Calu3 (cell line): ENCODE data around the gene LAMTOR1. TPM values are rescaled to one million over a fixed set of nuclear protein-coding genes. Genes with fewer than 3 reads are reported as not detected.

Experiments
- BruUV-seq: library from RNA; stranded (reverse); fragments of 400-500 nt; replicated peaks from 2 replicates; lab custom pipeline; 2021; lab: Mats Ljungman, UMichigan
- CTCF ChIA-PET: fragments of 300-600 bp; sonication (Branson Sonifier 250); formaldehyde crosslinking; loops from one replicate; lab custom pipeline; 2022; ENCODE audit warnings: antibody characterized with exemption; lab: Charles Lee
- DNase-seq: peaks from one replicate; pipeline ENCODE4 v3.0.0; 2022
- H3K27ac Mint-ChIP-seq: one replicate; pipeline ENCODE4 v1.8.0; 2022; ENCODE audit warnings: mixed read lengths; ENCODE audit not compliant: unreplicated experiment
- H3K27me3 Mint-ChIP-seq: one replicate; pipeline ENCODE4 v1.8.0; 2022; ENCODE audit warnings: mixed read lengths; ENCODE audit not compliant: unreplicated experiment
- H3K36me3 Mint-ChIP-seq: one replicate; pipeline ENCODE4 v1.8.0; 2022; ENCODE audit warnings: mild to moderate bottlenecking, moderate library complexity, mixed read lengths; ENCODE audit not compliant: insufficient read depth, unreplicated experiment
- H3K4me1 Mint-ChIP-seq: one replicate; pipeline ENCODE4 v1.8.0; 2022; ENCODE audit warnings: mild to moderate bottlenecking, low read depth, mixed read lengths; ENCODE audit not compliant: unreplicated experiment
- H3K4me3 Mint-ChIP-seq: one replicate; pipeline ENCODE4 v1.8.0; 2022; ENCODE audit warnings: mild to moderate bottlenecking, low read depth, moderate library complexity, mixed read lengths; ENCODE audit not compliant: unreplicated experiment
- H3K9me3 Mint-ChIP-seq: one replicate; pipeline ENCODE4 v1.8.0; 2022; ENCODE audit warnings: low read depth, mixed read lengths; ENCODE audit not compliant: unreplicated experiment
- CTCF ChIP-seq: fragments of 200-600 bp; IDR thresholded peaks from one replicate; pipeline ENCODE4 v1.8.0; 2022; ENCODE audit warnings: antibody characterized with exemption; ENCODE audit not compliant: unreplicated experiment
- intact Hi-C: fragments of 100-400 bp; cut with micrococcal nuclease; formaldehyde crosslinking; loops from one replicate; pipeline ENCODE4 v1.10.0; 2022; ENCODE audit not compliant: unreplicated experiment
- total RNA-seq: library from RNA; stranded (reverse); gene quantifications from 2 replicates; pipeline ENCODE4 v1.2.3, GENCODE V29; 2022

LAMTOR1 gene
- total RNA-seq, 1 experiment from 2014 or later = 67.1 TPM

GRCh38 chr11:72116019-72116755 lies 13.1 kb upstream of the LAMTOR1 start:
- TF ChIP-seq CTCF = no peak
- Mint-ChIP-seq H3K27ac (no peak overlapping the region), H3K9me3 (no peaks in the 10 kb centered on the region), H3K27me3 (peaks cover 13% of the 10 kb centered on the region), H3K36me3 (peaks cover 23% of the 10 kb centered on the region), H3K4me3 (no peak overlapping the region), H3K4me1 (peaks cover 7% of the 10 kb centered on the region)
- BruUV-seq = no TSS peak
- intact Hi-C loops = no loop called here
- no peak for DNase-seq
- CTCF ChIA-PET = no interaction called here

- peaks cover 9% of the 10 kb centered on the region for H3K4me1 Mint-ChIP-seq
- no peak for TF ChIP-seq CTCF
- no peak overlapping the region for H3K4me3 Mint-ChIP-seq
- H3K27me3 Mint-ChIP-seq = peaks cover 13% of the 10 kb centered on the region
- H3K36me3 Mint-ChIP-seq = peaks cover 24% of the 10 kb centered on the region
- H3K27ac Mint-ChIP-seq = peak overlapping the region; percentile 100
- CTCF ChIA-PET = no interaction called here
- no peak for DNase-seq
- intact Hi-C loops = no loop called here
- no peaks in the 10 kb centered on the region for H3K9me3 Mint-ChIP-seq
- no TSS peak for BruUV-seq
Measured at GRCh38 chr11:72114570-72114969, 11.5 kb upstream of the LAMTOR1 start.

DNA sequence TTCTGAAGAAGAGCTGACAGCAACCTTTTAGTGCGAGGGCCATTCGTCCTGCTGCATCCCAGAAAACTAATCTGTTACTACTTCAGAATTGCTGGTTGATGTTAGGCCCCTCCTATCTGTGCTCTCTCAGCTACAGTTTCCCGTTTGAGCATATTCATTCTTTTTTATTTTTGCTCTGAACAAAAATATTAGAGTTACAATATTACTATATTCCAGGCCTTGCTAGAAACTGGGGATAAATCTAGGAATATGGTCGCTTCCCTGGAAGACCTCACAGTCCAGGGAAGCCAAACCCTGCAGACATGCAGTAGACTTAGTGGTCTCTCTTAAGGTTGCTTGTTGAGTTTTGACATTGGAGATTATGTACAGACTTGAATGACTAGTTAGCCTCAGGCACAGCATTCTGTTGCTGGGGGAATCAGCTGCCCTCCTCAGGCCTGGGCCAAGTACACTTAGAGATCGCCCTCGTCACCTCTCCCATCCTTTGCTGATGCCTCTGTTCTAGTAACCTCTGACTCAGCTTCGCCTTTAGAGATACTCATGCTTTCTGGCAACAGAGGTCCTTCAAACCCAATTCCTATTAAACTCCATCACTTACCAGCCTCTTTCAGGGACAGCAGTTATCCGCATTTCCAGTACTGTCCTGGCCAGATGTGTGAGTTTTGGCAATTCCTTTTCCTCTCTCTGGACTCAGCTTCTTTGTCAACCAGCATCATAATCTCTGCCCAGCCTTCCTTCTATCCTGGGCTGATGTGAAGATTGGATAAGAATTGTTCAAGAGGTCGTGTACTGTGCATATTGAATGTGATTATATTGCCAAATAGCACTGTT lies 10.1 kb upstream of the LAMTOR1 start:
- TSS peak; percentile 99 for BruUV-seq
- H3K27me3 Mint-ChIP-seq = peaks cover 13% of the 10 kb centered on the region
- H3K27ac Mint-ChIP-seq = peak overlapping the region; percentile 100
- H3K4me3 Mint-ChIP-seq = peak overlapping the region; percentile 95
- CTCF ChIA-PET = interaction anchor here (1.0 to 1.4 kb wide), 4 partner anchors 70 to 321 kb away, joined by 3 to 6 read pairs (median 4); partner anchors contain the start of gene CLPB
- peaks cover 9% of the 10 kb centered on the region for H3K4me1 Mint-ChIP-seq
- intact Hi-C loops = no loop called here
- no peak for DNase-seq
- no peak for TF ChIP-seq CTCF
- H3K36me3 Mint-ChIP-seq = peaks cover 24% of the 10 kb centered on the region
- H3K9me3 Mint-ChIP-seq = no peaks in the 10 kb centered on the region

DNA sequence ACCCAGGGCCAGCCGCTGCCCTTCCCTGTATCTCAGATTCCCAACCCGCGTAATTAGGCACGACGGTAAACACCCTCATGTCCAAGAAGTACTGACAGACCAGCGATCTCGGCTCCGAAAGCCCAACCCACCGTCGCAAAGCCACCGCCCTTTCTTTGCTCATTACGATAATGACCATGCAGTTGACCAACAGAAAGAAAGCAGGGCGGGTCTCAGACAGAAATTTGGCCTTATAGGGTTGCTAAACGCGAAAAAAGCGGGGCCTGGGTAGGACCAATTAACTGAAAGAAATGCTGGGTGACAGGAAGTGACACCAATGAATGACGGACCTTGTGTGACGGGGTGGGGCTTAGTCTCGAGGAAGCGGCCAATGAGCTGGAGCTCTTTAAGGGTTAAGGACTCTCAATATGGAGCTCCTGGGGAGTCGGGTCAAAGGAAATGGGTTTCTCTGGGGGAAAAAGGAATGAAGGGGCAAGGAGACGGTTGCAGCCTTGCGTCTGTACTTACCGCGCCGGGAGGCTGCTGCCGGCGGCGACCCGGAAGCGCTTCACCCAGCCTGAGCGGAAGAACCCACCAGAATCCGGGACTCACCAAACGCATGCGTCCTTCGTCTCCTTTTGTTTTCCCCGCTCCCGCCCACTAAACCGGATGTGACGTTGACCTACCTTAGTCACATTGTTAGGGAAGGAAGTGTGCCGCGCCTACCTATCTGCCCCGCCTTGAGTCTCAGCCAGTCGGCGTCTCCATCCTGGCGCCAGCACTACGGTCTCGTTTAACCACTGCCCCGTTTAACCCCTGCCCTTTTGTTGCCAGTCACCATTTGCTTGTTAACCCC lies 9.3 kb upstream of the LAMTOR1 start, which contains the start of gene ANAPC15:
TSS of gene ANAPC15 (minus strand) at position 553 of the 835 bp plus-strand sequence. CDS start 1,419 bp downstream, outside the sequence.
- peaks cover 9% of the 10 kb centered on the region for H3K4me1 Mint-ChIP-seq
- peak within 1 kb of the TSS; percentile 95 for H3K4me3 Mint-ChIP-seq
- peak within 1 kb of the TSS; percentile 100 for H3K27ac Mint-ChIP-seq
- TF ChIP-seq CTCF = no peak
- intact Hi-C loops = no loop called here
- H3K9me3 Mint-ChIP-seq = no peaks in the 10 kb centered on the region
- no TSS peak for BruUV-seq
- H3K27me3 Mint-ChIP-seq = peaks cover 13% of the 10 kb centered on the region
- peak; percentile 96 for DNase-seq
- H3K36me3 Mint-ChIP-seq = peaks cover 24% of the 10 kb centered on the region
- CTCF ChIA-PET = interaction anchor here (1.0 to 1.4 kb wide), 4 partner anchors 71 to 322 kb away, joined by 3 to 6 read pairs (median 4); partner anchors contain the start of gene CLPB
